ENCODE measurements around the gene MBOAT2.
A peak's percentile ranks its signal among the peaks of the same experiment; 100 is the strongest.

The MBOAT2 gene

GRCh38 chr2:8893474-8893873 lies 110.0 kb downstream of the MBOAT2 start:
- DNase-seq: no peak

- no peak for DNase-seq
These were observed 111.4 kb downstream of the MBOAT2 start for GRCh38 chr2:8892111-8892510.

GRCh38 chr2:8889978-8890377 lies 113.5 kb downstream of the MBOAT2 start:
- no peak for DNase-seq

GRCh38 chr2:8888963-8889362 lies 114.5 kb downstream of the MBOAT2 start:
- DNase-seq: no peak

- no peak for DNase-seq
These were observed 116.6 kb downstream of the MBOAT2 start for GRCh38 chr2:8886876-8887275.

- no peak for DNase-seq
These were observed 117.3 kb downstream of the MBOAT2 start for GRCh38 chr2:8886202-8886518.

GRCh38 chr2:8885449-8886201 lies 117.9 kb downstream of the MBOAT2 start:
- no peak for DNase-seq

GRCh38 chr2:8884812-8885211 lies 118.7 kb downstream of the MBOAT2 start:
- no peak for DNase-seq

- DNase-seq: no peak
These were observed 121.4 kb downstream of the MBOAT2 start for GRCh38 chr2:8882094-8882493.

- no peak for DNase-seq
These were observed 125.6 kb downstream of the MBOAT2 start for GRCh38 chr2:8877894-8878293.

- DNase-seq: no peak
These were observed 126.2 kb downstream of the MBOAT2 start for GRCh38 chr2:8877332-8877731.

- no peak for DNase-seq
These were observed 126.9 kb downstream of the MBOAT2 start for GRCh38 chr2:8876628-8877027.

GRCh38 chr2:8872821-8873432 lies 130.6 kb downstream of the MBOAT2 start:
- DNase-seq: peak in 1 of 2 donors; percentile 26

GRCh38 chr2:8870441-8870840 lies 133.0 kb downstream of the MBOAT2 start:
- DNase-seq: no peak

GRCh38 chr2:8867363-8867762 lies 136.1 kb downstream of the MBOAT2 start:
- no peak for DNase-seq

GRCh38 chr2:8863331-8863953 lies 140.0 kb downstream of the MBOAT2 start:
- DNase-seq: no peak

GRCh38 chr2:8862230-8862629 lies 141.3 kb downstream of the MBOAT2 start:
- no peak for DNase-seq

GRCh38 chr2:8861797-8862196 lies 141.7 kb downstream of the MBOAT2 start:
- no peak for DNase-seq

- DNase-seq: no peak
These were observed 143.2 kb downstream of the MBOAT2 start for GRCh38 chr2:8860239-8860638.

- no peak for DNase-seq
These were observed 144.6 kb downstream of the MBOAT2 start for GRCh38 chr2:8858910-8859309.

- no peak for DNase-seq
These were observed 145.2 kb downstream of the MBOAT2 start for GRCh38 chr2:8858264-8858663.

GRCh38 chr2:8857709-8858108 lies 145.8 kb downstream of the MBOAT2 start:
- no peak for DNase-seq

- no peak for DNase-seq
These were observed 147.3 kb downstream of the MBOAT2 start for GRCh38 chr2:8856176-8856575.

GRCh38 chr2:8855010-8855409 lies 148.5 kb downstream of the MBOAT2 start:
- DNase-seq: no peak
